Measurements from ENCODE around the gene EVX2. TPM values are rescaled to one million over a fixed set of nuclear protein-coding genes. Genes with fewer than 3 reads are reported as not detected.
A peak's percentile ranks its signal among the peaks of the same experiment; 100 is the strongest.

Gene EVX2
- total RNA-seq, 2 donors from 2014 or later, result not detected

DNA sequence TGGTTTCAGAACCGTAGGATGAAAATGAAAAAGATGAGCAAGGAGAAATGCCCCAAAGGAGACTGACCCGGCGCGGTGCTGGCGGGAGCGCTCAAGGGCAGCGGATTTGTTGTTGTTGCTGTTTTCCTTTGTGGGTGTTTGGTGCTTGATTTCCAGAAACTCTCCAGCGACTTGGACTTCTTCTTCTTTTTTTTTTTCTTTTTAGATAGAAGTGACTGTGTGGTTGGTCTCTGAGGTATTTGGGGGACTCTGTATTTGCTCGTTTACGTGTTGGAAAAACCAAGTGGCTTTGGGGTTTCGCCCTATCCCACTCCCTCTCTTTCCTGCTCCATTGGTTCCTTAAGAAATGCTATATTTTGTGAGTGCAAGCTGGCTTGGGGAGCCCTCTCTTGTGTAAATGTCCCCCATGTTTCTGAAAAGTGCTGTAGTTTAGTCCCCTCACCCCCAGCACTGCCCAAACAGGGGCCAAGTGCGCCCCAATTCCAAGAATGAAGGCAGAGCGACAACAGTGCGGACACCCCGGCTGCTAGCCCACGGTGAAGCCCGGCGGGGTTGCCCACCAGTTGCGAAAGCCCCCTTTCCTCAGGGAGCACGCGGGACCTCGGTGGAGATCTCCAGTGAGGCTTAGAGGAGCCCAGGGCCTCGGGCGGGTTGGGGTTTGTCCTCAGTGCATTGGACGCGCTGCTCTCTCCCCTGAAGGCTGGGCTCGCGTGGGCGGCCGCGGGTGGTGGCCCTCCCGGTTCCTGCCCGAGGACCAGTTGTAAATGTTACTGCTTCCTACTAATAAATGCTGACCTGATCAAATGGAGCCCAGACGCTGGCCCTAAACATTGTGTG is 40.6 kb upstream of the EVX2 start:
- H3K4me1 ChIP-seq (ENCODE audit: control insufficient read depth in 1 of 2, low read depth in 2 of 2), result peaks cover 7 to 42% of the 10 kb centered on the region in 2 donors

DNA sequence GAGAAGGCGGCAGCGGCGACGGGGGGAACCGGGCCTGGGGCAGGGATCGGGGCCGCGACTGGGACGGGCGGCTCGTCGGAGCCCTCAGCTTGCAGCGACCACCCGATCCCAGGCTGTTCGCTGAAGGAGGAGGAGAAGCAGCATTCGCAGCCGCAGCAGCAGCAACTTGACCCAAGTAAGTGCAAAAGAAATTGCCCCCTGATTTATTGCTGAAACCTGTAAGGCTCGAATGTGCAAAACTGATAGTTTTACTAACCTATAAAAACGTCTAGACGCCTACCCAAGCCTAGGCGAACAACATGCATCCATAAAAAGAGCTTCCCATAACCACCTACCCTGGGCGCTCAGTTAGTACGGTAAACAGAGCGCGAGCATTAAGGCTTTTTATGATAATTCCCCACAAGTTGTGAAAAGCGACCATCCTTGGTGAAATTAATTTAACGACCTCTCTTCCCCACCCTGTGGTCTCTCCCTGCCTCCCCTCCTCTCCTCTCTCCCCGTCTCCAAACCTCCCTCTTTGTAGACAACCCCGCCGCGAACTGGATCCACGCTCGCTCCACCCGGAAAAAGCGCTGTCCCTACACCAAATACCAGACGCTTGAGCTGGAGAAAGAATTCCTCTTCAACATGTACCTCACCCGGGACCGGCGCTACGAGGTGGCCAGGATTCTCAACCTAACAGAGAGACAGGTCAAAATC is 39.8 kb upstream of the EVX2 start:
- Histone ChIP-seq H3K4me3 (peak overlapping the region; percentile 72), H3K36me3 (no peaks in the 10 kb centered on the region), H3K27me3 (replicated peaks; ENCODE audit: insufficient read depth) (peaks cover 35% of the 10 kb centered on the region), H3K27ac (no peak overlapping the region), H3K9me3 (no peaks in the 10 kb centered on the region), H3K4me1 (ENCODE audit: control insufficient read depth in 1 of 2, low read depth in 2 of 2) (peaks cover 7 to 34% of the 10 kb centered on the region in 2 donors)
- no peak for DNase-seq (ENCODE audit: low spot score)
- TF ChIP-seq, protein P1, sequence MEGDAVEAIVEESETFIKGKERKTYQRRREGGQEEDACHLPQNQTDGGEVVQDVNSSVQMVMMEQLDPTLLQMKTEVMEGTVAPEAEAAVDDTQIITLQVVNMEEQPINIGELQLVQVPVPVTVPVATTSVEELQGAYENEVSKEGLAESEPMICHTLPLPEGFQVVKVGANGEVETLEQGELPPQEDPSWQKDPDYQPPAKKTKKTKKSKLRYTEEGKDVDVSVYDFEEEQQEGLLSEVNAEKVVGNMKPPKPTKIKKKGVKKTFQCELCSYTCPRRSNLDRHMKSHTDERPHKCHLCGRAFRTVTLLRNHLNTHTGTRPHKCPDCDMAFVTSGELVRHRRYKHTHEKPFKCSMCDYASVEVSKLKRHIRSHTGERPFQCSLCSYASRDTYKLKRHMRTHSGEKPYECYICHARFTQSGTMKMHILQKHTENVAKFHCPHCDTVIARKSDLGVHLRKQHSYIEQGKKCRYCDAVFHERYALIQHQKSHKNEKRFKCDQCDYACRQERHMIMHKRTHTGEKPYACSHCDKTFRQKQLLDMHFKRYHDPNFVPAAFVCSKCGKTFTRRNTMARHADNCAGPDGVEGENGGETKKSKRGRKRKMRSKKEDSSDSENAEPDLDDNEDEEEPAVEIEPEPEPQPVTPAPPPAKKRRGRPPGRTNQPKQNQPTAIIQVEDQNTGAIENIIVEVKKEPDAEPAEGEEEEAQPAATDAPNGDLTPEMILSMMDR (IDR thresholded peaks at IDR 0.05), result no peak
- no peak for ATAC-seq (ENCODE audit: insufficient number of reproducible peaks, low FRiP score, low read depth)

More for the DNA sequence above, 40.6 kb upstream of the EVX2 start:
- ATAC-seq (ENCODE audit: insufficient number of reproducible peaks, low FRiP score, low read depth), result no peak
- Histone ChIP-seq H3K36me3 (no peaks in the 10 kb centered on the region), H3K9me3 (no peaks in the 10 kb centered on the region), H3K27me3 (replicated peaks; ENCODE audit: insufficient read depth) (peaks cover 34% of the 10 kb centered on the region), H3K4me3 (no peak overlapping the region), H3K27ac (no peak overlapping the region)
- TF ChIP-seq, protein P1 (IDR thresholded peaks at IDR 0.05), result no peak
- DNase-seq (ENCODE audit: low spot score), result no peak

DNA sequence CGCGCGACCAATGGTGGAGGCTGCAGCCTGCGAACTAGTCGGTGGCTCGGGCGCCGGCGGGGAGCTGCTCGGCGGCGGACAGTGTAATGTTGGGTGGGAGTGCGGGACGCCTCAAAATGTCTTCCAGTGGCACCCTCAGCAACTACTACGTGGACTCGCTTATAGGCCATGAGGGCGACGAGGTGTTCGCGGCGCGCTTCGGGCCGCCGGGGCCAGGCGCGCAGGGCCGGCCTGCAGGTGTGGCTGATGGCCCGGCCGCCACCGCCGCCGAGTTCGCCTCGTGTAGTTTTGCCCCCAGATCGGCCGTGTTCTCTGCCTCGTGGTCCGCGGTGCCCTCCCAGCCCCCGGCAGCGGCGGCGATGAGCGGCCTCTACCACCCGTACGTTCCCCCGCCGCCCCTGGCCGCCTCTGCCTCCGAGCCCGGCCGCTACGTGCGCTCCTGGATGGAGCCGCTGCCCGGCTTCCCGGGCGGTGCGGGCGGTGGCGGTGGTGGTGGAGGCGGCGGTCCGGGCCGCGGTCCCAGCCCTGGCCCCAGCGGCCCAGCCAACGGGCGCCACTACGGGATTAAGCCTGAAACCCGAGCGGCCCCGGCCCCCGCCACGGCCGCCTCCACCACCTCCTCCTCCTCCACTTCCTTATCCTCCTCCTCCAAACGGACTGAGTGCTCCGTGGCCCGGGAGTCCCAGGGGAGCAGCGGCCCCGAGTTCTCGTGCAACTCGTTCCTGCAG is 39.1 kb upstream of the EVX2 start, which contains the start of gene HOXD9:
Gene HOXD9, plus strand, starts transcription at position 37 of the 728 bp plus-strand sequence. Its CDS starts 50 bp downstream, at position 87.
- ATAC-seq (ENCODE audit: insufficient number of reproducible peaks, low FRiP score, low read depth) (no peak), DNase-seq (ENCODE audit: low spot score) (no peak)
- H3K4me1 ChIP-seq (ENCODE audit: control insufficient read depth in 1 of 2, low read depth in 2 of 2), result peaks cover 7 to 29% of the 10 kb centered on the region in 2 donors
- peak within 1 kb of the TSS in 1 of 2 donors; percentile 10 for H3K27ac ChIP-seq
- H3K27me3 ChIP-seq (replicated peaks; ENCODE audit: insufficient read depth), result peaks cover 42% of the 10 kb centered on the region
- H3K36me3 ChIP-seq, result no peaks in the 10 kb centered on the region
- TF ChIP-seq, protein P1 (IDR thresholded peaks at IDR 0.05), result no peak
- peak within 1 kb of the TSS; percentile 72 for H3K4me3 ChIP-seq
- no peaks in the 10 kb centered on the region for H3K9me3 ChIP-seq

DNA sequence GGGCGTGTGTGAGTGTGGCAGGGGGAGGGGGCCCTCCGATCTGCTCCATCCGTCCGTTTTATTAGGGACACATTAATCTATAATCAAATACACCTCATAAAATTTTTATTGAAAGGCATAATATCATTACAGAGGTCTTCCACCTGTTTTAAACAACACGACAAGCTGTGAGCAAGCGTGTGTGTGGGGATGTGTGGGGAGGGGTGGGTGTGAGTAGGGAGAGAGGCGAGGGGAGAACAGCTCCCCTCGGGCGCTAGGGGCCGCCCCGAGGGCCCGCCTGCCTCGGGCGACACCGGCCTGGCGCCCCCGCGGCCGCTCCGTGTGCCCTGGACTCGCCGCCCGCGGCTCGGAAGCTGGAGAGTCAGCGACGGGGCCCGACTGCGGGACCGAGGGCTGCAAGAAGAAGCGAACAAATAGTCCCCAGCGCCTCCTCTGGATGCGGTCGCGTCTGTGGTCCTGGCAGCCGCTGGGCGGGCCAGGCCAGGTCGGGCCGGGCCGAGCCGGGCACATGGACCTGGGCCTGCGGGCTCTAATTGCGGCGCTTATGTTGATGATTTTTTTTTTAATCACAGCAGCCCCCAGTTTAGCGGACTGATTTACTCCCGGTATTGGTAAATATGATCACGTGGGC is 38.4 kb upstream of the EVX2 start:
- ATAC-seq (ENCODE audit: insufficient number of reproducible peaks, low FRiP score, low read depth) (no peak), DNase-seq (ENCODE audit: low spot score) (no peak)
- peaks cover 7 to 22% of the 10 kb centered on the region in 2 donors for H3K4me1 ChIP-seq (ENCODE audit: control insufficient read depth in 1 of 2, low read depth in 2 of 2)
- H3K27me3 ChIP-seq (replicated peaks; ENCODE audit: insufficient read depth), result peaks cover 49% of the 10 kb centered on the region
- TF ChIP-seq, protein P1 (IDR thresholded peaks at IDR 0.05), result no peak
- no peaks in the 10 kb centered on the region for H3K9me3 ChIP-seq
- H3K4me3 ChIP-seq, result peak overlapping the region; percentile 72
- peak overlapping the region in 1 of 2 donors; percentile 10 for H3K27ac ChIP-seq
- H3K36me3 ChIP-seq, result no peaks in the 10 kb centered on the region
